ENCODE measurements around the gene BTBD2.

Gene BTBD2

GRCh38 chr19:2061495-2062388, 46.2 kb upstream of the BTBD2 start:
- TF ChIP-seq CTCF (IDR thresholded peaks at IDR 0.05; ENCODE audit: insufficient read depth, low read depth, low read length, missing control alignments): no peak
- DNase-seq (ENCODE audit: low read depth): peak; percentile 99
- peak overlapping the region; percentile 81 for H3K4me3 ChIP-seq (ENCODE audit: low read depth, low read length)

- TF ChIP-seq CTCF (IDR thresholded peaks at IDR 0.05; ENCODE audit: insufficient read depth, low read depth, low read length, missing control alignments): no peak
- peak overlapping the region; percentile 81 for H3K4me3 ChIP-seq (ENCODE audit: low read depth, low read length)
- DNase-seq (ENCODE audit: low read depth): peak; percentile 78
Observed at GRCh38 chr19:2060884-2061494, 45.5 kb upstream of the BTBD2 start.

- TF ChIP-seq CTCF (IDR thresholded peaks at IDR 0.05; ENCODE audit: insufficient read depth, low read depth, low read length, missing control alignments): no peak
- DNase-seq (ENCODE audit: low read depth): no peak
- peak overlapping the region; percentile 81 for H3K4me3 ChIP-seq (ENCODE audit: low read depth, low read length)
Observed at GRCh38 chr19:2059422-2060201, 44.1 kb upstream of the BTBD2 start.

GRCh38 chr19:2058570-2059421, 43.3 kb upstream of the BTBD2 start:
- no peak for DNase-seq (ENCODE audit: low read depth)
- no peak for TF ChIP-seq CTCF (IDR thresholded peaks at IDR 0.05; ENCODE audit: insufficient read depth, low read depth, low read length, missing control alignments)
- H3K4me3 ChIP-seq (ENCODE audit: low read depth, low read length): no peak overlapping the region

DNA sequence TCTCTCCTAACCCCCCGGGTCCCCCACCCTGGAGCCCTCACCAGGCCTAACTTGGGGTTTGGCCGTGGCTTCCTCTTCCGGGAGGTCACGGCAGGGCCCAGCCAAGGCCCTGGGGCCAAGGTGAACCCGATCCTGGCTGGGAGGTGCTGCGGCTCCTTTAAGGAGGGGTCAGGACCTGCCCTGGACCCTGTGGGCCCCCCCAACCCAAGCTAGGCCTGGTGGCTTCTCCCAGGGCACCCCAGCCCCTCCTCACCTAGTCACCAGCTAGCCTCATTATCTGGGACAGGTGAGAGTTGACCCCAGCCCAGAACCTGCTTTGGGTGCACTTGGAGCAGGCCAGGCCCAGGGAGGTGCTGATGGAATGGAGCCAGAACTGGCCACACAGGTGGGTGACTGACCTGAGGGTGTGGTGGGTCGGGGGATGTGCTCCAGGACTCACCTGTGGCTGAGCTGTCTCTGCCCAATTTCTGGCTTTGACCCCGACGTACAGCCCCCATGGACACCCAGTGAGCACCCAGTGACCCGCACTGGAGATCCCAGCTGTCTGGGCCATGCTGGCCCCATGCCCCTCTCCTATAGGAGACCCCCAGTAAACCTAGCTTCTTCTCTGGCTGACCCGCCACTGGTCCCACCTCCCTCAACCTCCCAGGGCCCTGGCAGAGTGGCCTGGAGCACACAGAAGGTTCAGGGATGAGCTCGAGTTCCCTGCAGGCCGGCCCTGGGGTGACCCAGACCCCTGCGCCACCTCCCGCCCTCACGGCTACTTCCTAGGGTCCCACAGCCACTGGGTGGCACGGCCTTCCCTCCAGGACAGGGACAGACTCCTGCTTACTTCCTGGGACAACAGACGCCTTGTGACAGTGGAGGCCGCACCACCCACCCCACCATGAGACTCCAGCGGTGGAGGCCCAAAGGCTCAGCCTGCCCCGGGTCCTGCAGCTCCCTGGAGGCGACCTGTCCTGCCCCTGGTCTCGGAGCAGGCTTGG, 42.3 kb upstream of the BTBD2 start:
- TF ChIP-seq CTCF (IDR thresholded peaks at IDR 0.05; ENCODE audit: insufficient read depth, low read depth, low read length, missing control alignments): no peak
- H3K4me3 ChIP-seq (ENCODE audit: low read depth, low read length): no peak overlapping the region
- no peak for DNase-seq (ENCODE audit: low read depth)
